Adrenal gland (tissue), 12 donors: Measurements from ENCODE around the gene ABTB2. TPM values are rescaled to one million over a fixed set of nuclear protein-coding genes. Genes with fewer than 3 reads are reported as not detected.

ENCODE experiments used
- DNase-seq, 7 donors: peaks; one replicate each; pipeline ENCODE4 v3.0.0-alpha.2; 2019 to 2020
- H3K27ac ChIP-seq, 5 donors: fragments of 200-600 bp; sonication (generic) in 4 of 5; 1 replicate in 3 of 5; 2 replicates in 2 of 5; pipeline versions ENCODE4 v1.5.1 to v1.8.0; 2016 to 2020; ENCODE audit warnings: mild to moderate bottlenecking in 1 of 5
- H3K27me3 ChIP-seq: fragments of 200-600 bp; 2 replicates; pipeline ENCODE4 v1.8.0; 2021
- H3K36me3 ChIP-seq, 2 donors: fragments of 200-600 bp; replicated peaks in 1 of 2; 1 replicate in 1 of 2; 2 replicates in 1 of 2; pipeline versions ENCODE4 v1.5.1 to v1.8.0; 2018 to 2022
- H3K4me1 ChIP-seq, 2 donors: fragments of 200-600 bp; replicated peaks in 1 of 2; 1 replicate in 1 of 2; 2 replicates in 1 of 2; pipeline versions ENCODE4 v1.5.1 to v1.8.0; 2018 to 2021
- H3K4me3 ChIP-seq, 4 donors: fragments of 200-600 bp; sonication (generic) in 3 of 4; one replicate each; pipeline ENCODE4 v1.5.1; 2016 to 2018
- H3K9me3 ChIP-seq, 3 donors: fragments of 200-600 bp; sonication (generic) in 1 of 3; replicated peaks in 1 of 3; 1 replicate in 2 of 3; 2 replicates in 1 of 3; pipeline versions ENCODE4 v1.5.1 to v1.8.0; 2016 to 2021
- CTCF ChIP-seq, 6 experiments: fragments of 450-650 bp in 4 of 6; fragments of 200-600 bp in 2 of 6; sonication (generic) in 1 of 6; IDR thresholded peaks; 1 replicate in 5 of 6; 2 replicates in 1 of 6; pipeline versions ENCODE4 v1.5.1 to v1.8.0; 2016 to 2021; ENCODE audit warnings: antibody characterized with exemption in 6 of 6, mild to moderate bottlenecking in 2 of 6, moderate library complexity in 1 of 6
- POLR2A ChIP-seq, 2 donors: fragments of 450-650 bp; IDR thresholded peaks; one replicate each; pipeline ENCODE4 v1.6.1; 2017; ENCODE audit warnings: antibody characterized with exemption in 2 of 2, mild to moderate bottlenecking in 2 of 2, moderate library complexity in 1 of 2
- WGBS, 4 donors: extraction: QIAGEN DNeasy Blood & Tissue Kit in 2 of 4; methylation state at CpG; one replicate each; pipeline versions ENCODE4 v1.1.5 to v1.1.7; 2013 to 2017; 5-methylcytosine and 5-hydroxymethylcytosine counted together
- intact Hi-C, 2 donors: fragments of 100-400 bp; cut with DNase I; formaldehyde crosslinking; loops; one replicate each; pipeline versions ENCODE4 v1.14.1 to v1.15.0; 2022 to 2023
- polyA plus RNA-seq, 3 donors: library from polyadenylated mRNA; stranded (reverse); fragments of 200-250 nt in 2 of 3; fragments of 350-450 nt in 1 of 3; fragmentation: Illumina TruSeq in 1 of 3; extraction: RNeasy Lipid Tissue Mini Kit (QIAGEN cat#74804) in 1 of 3; gene quantifications; one replicate each; pipeline ENCODE4 v1.2.3, GENCODE V29; 2013 to 2014
- total RNA-seq, 9 donors: library from RNA; depleted of rRNA in 4 of 9; stranded (reverse); fragments of >200 nt in 4 of 9; fragments of 120-200 nt in 1 of 9; fragmentation: NEBNext Ultra II Directional in 1 of 9; extraction: Animal tissue kit (Norgen Biotek cat#: 25700) in 1 of 9; gene quantifications; one replicate each; pipeline versions ENCODE4 v1.1.0 to v1.2.4, GENCODE V29; 2013 to 2023
- donor health status: healthy with polysubstance abuse.
- donor health status: Bipolar disorder and iron deficiency.
- donor health status: DM: yes; HTN: yes; CAD: no.
- donor health status: DM: no; HTN: no; CAD: no.
- donor health status: DM: no; HTN: no; CAD: no.
- donor health status: DM: yes; HTN: yes; CAD: no.

ABTB2 gene
- total and polyA plus RNA-seq, 12 donors, result 1.9 to 32.3 (median 6.1) TPM

DNA sequence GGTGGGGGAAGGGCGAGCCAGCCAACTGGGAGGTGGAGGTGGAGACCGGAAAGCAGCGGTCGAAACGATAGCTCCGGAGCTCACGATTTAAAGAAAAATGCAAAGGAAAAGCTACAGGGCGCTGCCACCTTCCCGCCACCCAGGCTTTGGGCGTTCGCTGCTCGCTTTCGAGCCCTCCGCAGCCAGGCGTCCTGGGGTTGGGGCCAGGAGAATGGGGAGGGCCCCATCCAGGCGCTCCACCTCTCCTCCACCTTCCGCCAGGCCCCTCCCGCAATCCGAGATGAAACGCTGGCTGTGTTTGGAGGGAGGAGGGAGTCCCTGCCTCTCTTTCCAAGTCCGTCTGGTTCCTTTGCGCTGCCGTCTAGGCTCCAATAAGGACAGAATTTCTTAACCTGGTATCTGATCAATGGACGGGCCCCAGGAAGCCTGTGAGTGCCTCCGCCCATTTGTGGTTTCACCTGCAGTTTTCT is 483 bp upstream of the ABTB2 start:
- TF ChIP-seq POLR2A (IDR thresholded peaks at IDR 0.05) (no peak), CTCF (IDR thresholded peaks at IDR 0.05) (no peak)
- Histone ChIP-seq H3K4me1 (peaks cover 10 to 39% of the 10 kb centered on the region in 2 donors), H3K4me3 (peak overlapping the region in 2 of 4 donors; percentile 48 to 60), H3K27ac (peak overlapping the region in 4 of 5 donors; percentile 46 to 88 (median 78)), H3K9me3 (no peaks in the 10 kb centered on the region), H3K27me3 (no peaks in the 10 kb centered on the region), H3K36me3 (no peaks in the 10 kb centered on the region)
- peak; percentile 61 to 78 (median 71) for DNase-seq
- intact Hi-C loops, result loop anchor here (2.0 to 10.0 kb wide), 3 partner anchors 113 to 185 kb away; no protein-coding TSS in a partner anchor
- WGBS, 4 donors, result 0 to 1% (median 0%) methylated on average over 17 to 25 of the region's 25 CpGs

DNA sequence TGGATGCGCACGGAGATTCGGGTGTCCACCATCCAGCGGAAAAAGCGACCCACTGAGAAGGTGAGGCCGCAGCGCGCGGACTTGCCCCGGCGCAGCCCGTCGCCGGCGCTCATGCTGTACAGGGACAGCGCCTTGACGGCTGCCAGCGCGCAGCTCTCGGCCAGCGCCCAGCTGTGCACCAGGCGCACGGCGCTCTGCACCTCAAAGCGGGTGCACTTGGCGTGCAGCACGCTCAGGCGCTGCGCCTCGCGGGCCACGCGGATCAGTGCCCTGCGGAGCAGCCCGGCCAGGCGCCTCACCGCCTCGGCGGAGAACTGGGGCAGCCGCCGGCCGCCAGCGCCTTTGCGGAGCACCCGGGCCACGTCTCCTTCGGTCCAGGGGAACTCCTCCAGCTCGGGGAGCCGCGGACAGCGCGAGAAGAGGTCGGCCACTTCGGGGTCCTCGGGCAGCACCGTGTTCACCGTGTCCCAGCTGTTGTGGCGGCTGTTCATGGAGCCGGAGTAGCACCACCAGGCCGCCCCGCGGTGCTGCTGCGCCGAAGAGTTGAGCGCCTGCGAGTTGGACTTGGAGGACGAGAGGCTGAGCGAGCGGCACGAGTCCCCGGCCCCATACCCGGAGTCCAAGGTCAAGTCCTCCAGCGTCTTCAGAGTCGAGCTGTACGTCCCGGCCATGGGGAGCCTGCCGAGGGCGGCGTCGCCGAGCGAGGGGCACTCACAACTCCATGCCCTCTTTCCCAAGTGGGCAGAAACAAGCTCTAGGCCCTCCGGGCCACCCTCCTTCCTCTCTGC is 703 bp downstream of the ABTB2 start:
- TF ChIP-seq POLR2A (IDR thresholded peaks at IDR 0.05) (peak in 1 of 2 donors; percentile 53), CTCF (IDR thresholded peaks at IDR 0.05) (no peak)

GRCh38 chr11:34356576-34356912 is 1.3 kb downstream of the ABTB2 start:
- TF ChIP-seq CTCF (IDR thresholded peaks at IDR 0.05) (no peak), POLR2A (IDR thresholded peaks at IDR 0.05) (no peak)
- no peaks in the 10 kb centered on the region for H3K9me3 ChIP-seq
- H3K27ac ChIP-seq, result peak overlapping the region in 1 of 5 donors; percentile 82
- H3K27me3 ChIP-seq, result no peaks in the 10 kb centered on the region
- H3K4me1 ChIP-seq, result peaks cover 10 to 39% of the 10 kb centered on the region in 2 donors
- DNase-seq, result peak in 6 of 7 donors; percentile 31 to 63 (median 40)
- H3K4me3 ChIP-seq, result peak overlapping the region in 2 of 4 donors; percentile 52 to 57
- intact Hi-C loops, result loop anchor here in 1 of 2 donors (10.0 kb wide), 1 partner anchor 112 kb away; no protein-coding TSS in a partner anchor
- 7 to 13% (median 10%) methylated on average over 13 to 19 of the region's 19 CpGs for WGBS, 4 donors
- no peaks in the 10 kb centered on the region for H3K36me3 ChIP-seq

More for the DNA sequence above, 703 bp downstream of the ABTB2 start:
- no peaks in the 10 kb centered on the region for H3K27me3 ChIP-seq
- peak overlapping the region in 4 of 5 donors; percentile 63 to 82 (median 74) for H3K27ac ChIP-seq
- peak; percentile 60 to 75 (median 69) for DNase-seq
- H3K36me3 ChIP-seq, result no peaks in the 10 kb centered on the region
- WGBS, 4 donors, result 0 to 1% (median 0%) methylated on average over 5 to 83 of the region's 83 CpGs
- intact Hi-C loops, result loop anchor here in 1 of 2 donors (10.0 kb wide), 1 partner anchor 112 kb away; no protein-coding TSS in a partner anchor
- H3K4me3 ChIP-seq, result peak overlapping the region; percentile 10 to 57 (median 38)
- peaks cover 10 to 39% of the 10 kb centered on the region in 2 donors for H3K4me1 ChIP-seq
- H3K9me3 ChIP-seq, result no peaks in the 10 kb centered on the region

GRCh38 chr11:34356130-34356529 is 1.7 kb downstream of the ABTB2 start:
- intact Hi-C loops, result loop anchor here in 1 of 2 donors (10.0 kb wide), 1 partner anchor 111 kb away; no protein-coding TSS in a partner anchor
- Histone ChIP-seq H3K27me3 (no peaks in the 10 kb centered on the region), H3K36me3 (no peaks in the 10 kb centered on the region), H3K9me3 (no peaks in the 10 kb centered on the region), H3K4me3 (peak overlapping the region in 2 of 4 donors; percentile 52 to 57), H3K4me1 (peaks cover 10 to 39% of the 10 kb centered on the region in 2 donors), H3K27ac (no peak overlapping the region)
- 43 to 61% (median 59%) methylated on average over 4 to 7 of the region's 7 CpGs for WGBS, 4 donors
- no peak for DNase-seq
- TF ChIP-seq POLR2A (IDR thresholded peaks at IDR 0.05) (no peak), CTCF (IDR thresholded peaks at IDR 0.05) (no peak)
